HCT116 (cell line): ENCODE data around the gene TSKU. TPM values are rescaled to one million over a fixed set of nuclear protein-coding genes. Genes with fewer than 3 reads are reported as not detected.

Experiments used
- ATAC-seq: fragments of 200-7000 bp; cut with Tn5 transposase; 2 replicates; pipeline ENCODE4 v1.9.1; 2020; ENCODE audit warnings: mild to moderate bottlenecking, moderate library complexity
- BruUV-seq: library from RNA; stranded (reverse); fragments of 400-500 nt; replicated peaks from 2 replicates; lab custom pipeline; 2021; lab: Mats Ljungman, UMichigan
- CTCF ChIA-PET: fragments of 300-600 bp; sonication (Branson Sonifier 250); formaldehyde crosslinking; loops from one replicate; lab custom pipeline; 2021; ENCODE audit warnings: antibody characterized with exemption; lab: Charles Lee
- POLR2A ChIA-PET: fragments of 300-600, 350-600 bp; sonication (Branson Sonifier 250); formaldehyde crosslinking; loops from one replicate; lab custom pipeline; 2021; ENCODE audit warnings: antibody characterized with exemption; lab: Charles Lee
- RAD21 ChIA-PET, 2 experiments: fragments of 300-600 bp; sonication (Branson Sonifier 250); formaldehyde crosslinking; loops; one replicate each; lab custom pipeline; 2023; ENCODE audit warnings: low total read pairs in 2 of 2; ENCODE audit not compliant: uncharacterized antibody in 2 of 2, unreplicated experiment in 2 of 2, low non-redundant PET in 1 of 2; lab: Charles Lee
- DNase-seq: peaks from one replicate; pipeline ENCODE4 v3.0.0-alpha.2; 2010; ENCODE audit warnings: low read depth, low spot score
- H2AFZ ChIP-seq: fragments of 200-600 bp; shearing (Covaris generic), sonication (generic); 2 replicates; pipeline ENCODE4 v1.6.1; 2017; ENCODE audit warnings: low read depth, mixed run types, mixed read lengths, antibody characterized with exemption, low read length; ENCODE audit not compliant: poor library complexity, severe bottlenecking
- H3K27ac ChIP-seq: 2 replicates; pipeline ENCODE4 v1.5.1; 2012; ENCODE audit warnings: low read depth, low read length
- H3K27me3 ChIP-seq: fragments of 200-600 bp; sonication (generic); 2 replicates; pipeline ENCODE4 v1.6.1; 2016; ENCODE audit warnings: mixed run types, low read length, mixed read lengths; ENCODE audit not compliant: insufficient read depth
- H3K36me3 ChIP-seq, 2 experiments: fragments of 200-500 bp in 1 of 2; fragments of 200-600 bp in 1 of 2; sonication (Bioruptor generic) in 1 of 2; sonication (generic) in 1 of 2; 2 replicates each; pipeline versions ENCODE4 v1.5.1 to v1.6.1; 2014 to 2016; ENCODE audit warnings: low read length in 2 of 2, inconsistent platforms in 1 of 2, mixed read lengths in 1 of 2, mixed run types in 1 of 2; ENCODE audit not compliant: insufficient read depth in 2 of 2, control insufficient read depth in 1 of 2
- H3K4me1 ChIP-seq, 2 experiments: fragments of 200-600 bp in 1 of 2; sonication (generic) in 1 of 2; 2 replicates each; pipeline versions ENCODE4 v1.5.1 to v1.6.1; 2012 to 2017; ENCODE audit warnings: low read length in 2 of 2, inconsistent platforms in 1 of 2, mild to moderate bottlenecking in 1 of 2, mixed read lengths in 1 of 2, mixed run types in 1 of 2, moderate library complexity in 1 of 2; ENCODE audit not compliant: insufficient read depth in 2 of 2, control insufficient read depth in 1 of 2
- H3K4me2 ChIP-seq: fragments of 200-600 bp; sonication (generic); 2 replicates; pipeline ENCODE4 v1.6.1; 2017; ENCODE audit warnings: mixed run types, low read length, mixed read lengths
- H3K4me3 ChIP-seq, 2 experiments: fragments of 200-600 bp in 1 of 2; sonication (generic) in 1 of 2; replicated peaks in 1 of 2; 2 replicates each; pipeline ENCODE4 v1.5.1; 2011 to 2016; ENCODE audit warnings: low read length in 2 of 2, control low read depth in 1 of 2, low read depth in 1 of 2, mild to moderate bottlenecking in 1 of 2, mixed read lengths in 1 of 2, mixed run types in 1 of 2
- H3K79me2 ChIP-seq: fragments of 200-600 bp; sonication (generic); 2 replicates; pipeline ENCODE4 v1.6.1; 2017; ENCODE audit warnings: mild to moderate bottlenecking, mixed run types, low read length, moderate library complexity, mixed read lengths; ENCODE audit not compliant: insufficient read depth
- H3K9ac ChIP-seq: fragments of 200-600 bp; sonication (generic); 2 replicates; pipeline ENCODE4 v1.6.1; 2016; ENCODE audit warnings: low read length, mixed read lengths
- H3K9me2 ChIP-seq: fragments of 200-600 bp; sonication (generic), shearing (Covaris generic); 2 replicates; pipeline ENCODE4 v1.6.1; 2017; ENCODE audit warnings: mixed run types, mild to moderate bottlenecking, moderate library complexity; ENCODE audit not compliant: insufficient read depth
- H3K9me3 ChIP-seq, 2 experiments: fragments of 200-500 bp in 1 of 2; fragments of 200-600 bp in 1 of 2; sonication (Bioruptor generic) in 1 of 2; sonication (generic) in 1 of 2; 2 replicates each; pipeline ENCODE4 v1.6.1; 2014 to 2017; ENCODE audit warnings: low read length in 2 of 2, mixed read lengths in 2 of 2, inconsistent platforms in 1 of 2, low read depth in 1 of 2, mild to moderate bottlenecking in 1 of 2, mixed run types in 1 of 2, moderate library complexity in 1 of 2; ENCODE audit not compliant: control insufficient read depth in 1 of 2, insufficient read depth in 1 of 2
- H4K20me1 ChIP-seq: fragments of 200-600 bp; sonication (generic), shearing (Covaris generic); 2 replicates; pipeline ENCODE4 v1.6.1; 2017; ENCODE audit warnings: mixed run types, mild to moderate bottlenecking, moderate library complexity; ENCODE audit not compliant: insufficient read depth
- EZH2 ChIP-seq: fragments of 200-600 bp; sonication (generic); IDR thresholded peaks from 2 replicates; pipeline ENCODE4 v1.6.1; 2017; ENCODE audit warnings: antibody characterized with exemption, mixed run types
- JUND ChIP-seq: IDR thresholded peaks from 2 replicates; pipeline ENCODE4 v1.6.1; 2012
- RAD21 ChIP-seq: IDR thresholded peaks from 2 replicates; pipeline ENCODE4 v1.6.1; 2012; ENCODE audit warnings: low read depth, mild to moderate bottlenecking
- TCF7L2 ChIP-seq: IDR thresholded peaks from 2 replicates; pipeline ENCODE4 v1.7.0; 2011; ENCODE audit warnings: borderline replicate concordance, inconsistent platforms; ENCODE audit not compliant: insufficient read depth, insufficient read length; ENCODE audit errors: extremely low read depth
- ZFX ChIP-seq: fragments of 450-650 bp; IDR thresholded peaks from 2 replicates; pipeline ENCODE4 v1.6.1; 2017
- intact Hi-C: fragments of 100-400 bp; cut with micrococcal nuclease; formaldehyde crosslinking; loops from 2 replicates; pipeline ENCODE4 v1.10.0; 2022
- total RNA-seq: library from RNA; stranded (reverse); gene quantifications from one replicate; pipeline ENCODE4 v1.2.1, GENCODE V29; 2021; ENCODE audit not compliant: unreplicated experiment
- TF ChIP-seq, protein P1 (sequence below): IDR thresholded peaks from 2 replicates; pipeline ENCODE4 v1.6.1; 2011; ENCODE audit warnings: mild to moderate bottlenecking, low read length, moderate library complexity; ENCODE audit not compliant: insufficient replicate concordance; ENCODE audit errors: extremely low read depth
- TF ChIP-seq, protein P2 (sequence below), 3 experiments: fragments of 200-600 bp in 1 of 3; sonication (generic) in 1 of 3; IDR thresholded peaks in 2 of 3; conservative IDR thresholded peaks in 1 of 3; 2 replicates each; pipeline ENCODE4 v1.5.1; 2012 to 2017; ENCODE audit warnings: low read depth in 2 of 3, low read length in 2 of 3, antibody characterized with exemption in 1 of 3, borderline replicate concordance in 1 of 3, control low read depth in 1 of 3, mild to moderate bottlenecking in 1 of 3, mixed read lengths in 1 of 3, mixed run types in 1 of 3, moderate library complexity in 1 of 3; ENCODE audit not compliant: insufficient read depth in 1 of 3
- TF ChIP-seq, protein P3 (sequence below): IDR thresholded peaks from 2 replicates; pipeline ENCODE4 v1.6.1; 2012; ENCODE audit warnings: low read depth
- TF ChIP-seq, protein P4 (sequence below): IDR thresholded peaks from 2 replicates; pipeline ENCODE4 v1.6.1; 2012

TSKU gene
- total RNA-seq, 1 experiment from 2014 or later: 21.9 TPM

DNA sequence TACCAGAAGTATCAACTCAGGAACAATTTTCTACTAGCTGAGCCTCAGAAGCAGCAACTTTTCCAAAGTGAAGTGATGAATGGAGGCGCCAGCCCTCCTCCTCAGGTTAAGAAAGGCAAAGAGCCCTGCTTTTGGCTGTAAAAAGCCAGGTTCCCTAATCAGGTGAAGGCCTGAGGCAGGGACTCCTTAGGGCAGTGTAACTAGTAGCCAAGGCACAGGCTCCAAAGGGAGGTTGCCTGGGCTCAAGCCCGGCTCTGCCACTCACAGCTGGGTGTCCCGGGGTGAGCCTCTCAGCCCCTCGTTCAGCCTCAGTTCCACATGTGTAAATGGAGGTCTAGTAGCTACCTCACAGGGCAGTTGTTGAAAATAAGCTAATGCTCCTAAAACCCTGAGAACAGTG, 19.5 kb downstream of the TSKU start:
- no peak overlapping the region for H3K4me2 ChIP-seq
- RAD21 ChIA-PET: interaction anchor here in 1 of 2 experiments (1.3 kb wide), 1 partner anchor 68 kb away, joined by 5 read pairs; no protein-coding TSS in a partner anchor
- peaks cover 7 to 12% of the 10 kb centered on the region in 2 experiments; a peak in 3 of 4 replicates for H3K4me1 ChIP-seq
- H3K27ac ChIP-seq: no peak overlapping the region
- H3K9me2 ChIP-seq: no peaks in the 10 kb centered on the region
- H3K79me2 ChIP-seq: no peaks in the 10 kb centered on the region
- no TSS peak for BruUV-seq
- TF ChIP-seq, protein P1, sequence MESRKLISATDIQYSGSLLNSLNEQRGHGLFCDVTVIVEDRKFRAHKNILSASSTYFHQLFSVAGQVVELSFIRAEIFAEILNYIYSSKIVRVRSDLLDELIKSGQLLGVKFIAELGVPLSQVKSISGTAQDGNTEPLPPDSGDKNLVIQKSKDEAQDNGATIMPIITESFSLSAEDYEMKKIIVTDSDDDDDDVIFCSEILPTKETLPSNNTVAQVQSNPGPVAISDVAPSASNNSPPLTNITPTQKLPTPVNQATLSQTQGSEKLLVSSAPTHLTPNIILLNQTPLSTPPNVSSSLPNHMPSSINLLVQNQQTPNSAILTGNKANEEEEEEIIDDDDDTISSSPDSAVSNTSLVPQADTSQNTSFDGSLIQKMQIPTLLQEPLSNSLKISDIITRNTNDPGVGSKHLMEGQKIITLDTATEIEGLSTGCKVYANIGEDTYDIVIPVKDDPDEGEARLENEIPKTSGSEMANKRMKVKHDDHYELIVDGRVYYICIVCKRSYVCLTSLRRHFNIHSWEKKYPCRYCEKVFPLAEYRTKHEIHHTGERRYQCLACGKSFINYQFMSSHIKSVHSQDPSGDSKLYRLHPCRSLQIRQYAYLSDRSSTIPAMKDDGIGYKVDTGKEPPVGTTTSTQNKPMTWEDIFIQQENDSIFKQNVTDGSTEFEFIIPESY: no peak
- TF ChIP-seq, protein P2, sequence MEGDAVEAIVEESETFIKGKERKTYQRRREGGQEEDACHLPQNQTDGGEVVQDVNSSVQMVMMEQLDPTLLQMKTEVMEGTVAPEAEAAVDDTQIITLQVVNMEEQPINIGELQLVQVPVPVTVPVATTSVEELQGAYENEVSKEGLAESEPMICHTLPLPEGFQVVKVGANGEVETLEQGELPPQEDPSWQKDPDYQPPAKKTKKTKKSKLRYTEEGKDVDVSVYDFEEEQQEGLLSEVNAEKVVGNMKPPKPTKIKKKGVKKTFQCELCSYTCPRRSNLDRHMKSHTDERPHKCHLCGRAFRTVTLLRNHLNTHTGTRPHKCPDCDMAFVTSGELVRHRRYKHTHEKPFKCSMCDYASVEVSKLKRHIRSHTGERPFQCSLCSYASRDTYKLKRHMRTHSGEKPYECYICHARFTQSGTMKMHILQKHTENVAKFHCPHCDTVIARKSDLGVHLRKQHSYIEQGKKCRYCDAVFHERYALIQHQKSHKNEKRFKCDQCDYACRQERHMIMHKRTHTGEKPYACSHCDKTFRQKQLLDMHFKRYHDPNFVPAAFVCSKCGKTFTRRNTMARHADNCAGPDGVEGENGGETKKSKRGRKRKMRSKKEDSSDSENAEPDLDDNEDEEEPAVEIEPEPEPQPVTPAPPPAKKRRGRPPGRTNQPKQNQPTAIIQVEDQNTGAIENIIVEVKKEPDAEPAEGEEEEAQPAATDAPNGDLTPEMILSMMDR (IDR thresholded peaks at IDR 0.05 in 2 of 3, conservative IDR thresholded peaks at IDR 0.05 in 1 of 3; ENCODE audit: borderline replicate concordance in 1 of 3, insufficient read depth in 1 of 3, low read depth in 2 of 3, low read length in 2 of 3): no peak
- TF ChIP-seq RAD21 (no peak), ZFX (no peak), TCF7L2 (no peak), EZH2 (no peak), JUND (no peak)
- TF ChIP-seq, protein P3, sequence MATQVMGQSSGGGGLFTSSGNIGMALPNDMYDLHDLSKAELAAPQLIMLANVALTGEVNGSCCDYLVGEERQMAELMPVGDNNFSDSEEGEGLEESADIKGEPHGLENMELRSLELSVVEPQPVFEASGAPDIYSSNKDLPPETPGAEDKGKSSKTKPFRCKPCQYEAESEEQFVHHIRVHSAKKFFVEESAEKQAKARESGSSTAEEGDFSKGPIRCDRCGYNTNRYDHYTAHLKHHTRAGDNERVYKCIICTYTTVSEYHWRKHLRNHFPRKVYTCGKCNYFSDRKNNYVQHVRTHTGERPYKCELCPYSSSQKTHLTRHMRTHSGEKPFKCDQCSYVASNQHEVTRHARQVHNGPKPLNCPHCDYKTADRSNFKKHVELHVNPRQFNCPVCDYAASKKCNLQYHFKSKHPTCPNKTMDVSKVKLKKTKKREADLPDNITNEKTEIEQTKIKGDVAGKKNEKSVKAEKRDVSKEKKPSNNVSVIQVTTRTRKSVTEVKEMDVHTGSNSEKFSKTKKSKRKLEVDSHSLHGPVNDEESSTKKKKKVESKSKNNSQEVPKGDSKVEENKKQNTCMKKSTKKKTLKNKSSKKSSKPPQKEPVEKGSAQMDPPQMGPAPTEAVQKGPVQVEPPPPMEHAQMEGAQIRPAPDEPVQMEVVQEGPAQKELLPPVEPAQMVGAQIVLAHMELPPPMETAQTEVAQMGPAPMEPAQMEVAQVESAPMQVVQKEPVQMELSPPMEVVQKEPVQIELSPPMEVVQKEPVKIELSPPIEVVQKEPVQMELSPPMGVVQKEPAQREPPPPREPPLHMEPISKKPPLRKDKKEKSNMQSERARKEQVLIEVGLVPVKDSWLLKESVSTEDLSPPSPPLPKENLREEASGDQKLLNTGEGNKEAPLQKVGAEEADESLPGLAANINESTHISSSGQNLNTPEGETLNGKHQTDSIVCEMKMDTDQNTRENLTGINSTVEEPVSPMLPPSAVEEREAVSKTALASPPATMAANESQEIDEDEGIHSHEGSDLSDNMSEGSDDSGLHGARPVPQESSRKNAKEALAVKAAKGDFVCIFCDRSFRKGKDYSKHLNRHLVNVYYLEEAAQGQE: no peak
- TF ChIP-seq, protein P4, sequence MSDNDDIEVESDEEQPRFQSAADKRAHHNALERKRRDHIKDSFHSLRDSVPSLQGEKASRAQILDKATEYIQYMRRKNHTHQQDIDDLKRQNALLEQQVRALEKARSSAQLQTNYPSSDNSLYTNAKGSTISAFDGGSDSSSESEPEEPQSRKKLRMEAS: no peak
- H3K27me3 ChIP-seq: no peaks in the 10 kb centered on the region
- CTCF ChIA-PET: interaction anchor here (1.3 to 7.3 kb wide), 2 partner anchors 68 to 118 kb away, joined by 3 to 50 read pairs; no protein-coding TSS in a partner anchor
- H4K20me1 ChIP-seq: no peaks in the 10 kb centered on the region
- H3K9ac ChIP-seq: no peak overlapping the region
- DNase-seq (no peak), ATAC-seq (no peak)
- no peaks in the 10 kb centered on the region for H3K9me3 ChIP-seq
- intact Hi-C loops: no loop called here
- no peak overlapping the region for H3K4me3 ChIP-seq
- no peaks in the 10 kb centered on the region for H3K36me3 ChIP-seq
- H2AFZ ChIP-seq: no peak overlapping the region
- POLR2A ChIA-PET: no interaction called here
